Right lobe of liver (tissue), 4 donors: ENCODE data around the gene LVRN.

Source experiments
- CTCF ChIP-seq, 4 donors: fragments of 200-600 bp in 3 of 4; fragments of 450-650 bp in 1 of 4; IDR thresholded peaks; one replicate each; pipeline versions ENCODE4 v1.5.1 to v1.8.0; 2016 to 2022; ENCODE audit warnings: antibody characterized with exemption in 4 of 4, mild to moderate bottlenecking in 2 of 4
- POLR2A ChIP-seq: fragments of 450-650 bp; IDR thresholded peaks from one replicate; pipeline ENCODE4 v1.6.1; 2017; ENCODE audit warnings: antibody characterized with exemption, mild to moderate bottlenecking
- donor health status: DM: no; HTN: no; CAD: no.
- donor health status: DM: no; HTN: no; CAD: no.
- donor health status: DM: no; HTN: yes; CAD: no.

- no peak for TF ChIP-seq CTCF (IDR thresholded peaks at IDR 0.05)
- no peak for TF ChIP-seq POLR2A
These were observed 75.1 kb downstream of the LVRN start for GRCh38 chr5:116037236-116037822.
